Hepatocyte (in vitro differentiated cells): ENCODE measurements around the gene H6PD. TPM values are rescaled to one million over a fixed set of nuclear protein-coding genes. Genes with fewer than 3 reads are reported as not detected.

ENCODE experiments used
- DNase-seq: peaks from one replicate; pipeline ENCODE4 v3.0.0-alpha.2; 2016; ENCODE audit warnings: low spot score
- H2AFZ ChIP-seq: fragments of 200-600 bp; sonication (generic); 2 replicates; pipeline ENCODE4 v1.6.0; 2016; ENCODE audit warnings: antibody characterized with exemption, mild to moderate bottlenecking
- H3K27ac ChIP-seq: fragments of 200-600 bp; sonication (generic); 2 replicates; pipeline ENCODE4 v1.5.1; 2016; ENCODE audit warnings: mild to moderate bottlenecking
- H3K27me3 ChIP-seq: fragments of 200-600 bp; sonication (generic); 2 replicates; pipeline ENCODE4 v1.6.1; 2016
- H3K36me3 ChIP-seq: fragments of 200-600 bp; sonication (generic); replicated peaks from 2 replicates; pipeline ENCODE4 v1.5.1; 2016; ENCODE audit warnings: low read depth; ENCODE audit not compliant: insufficient read depth
- H3K4me1 ChIP-seq: fragments of 200-600 bp; sonication (generic); 2 replicates; pipeline ENCODE4 v1.5.1; 2016; ENCODE audit warnings: mild to moderate bottlenecking, moderate library complexity; ENCODE audit not compliant: insufficient read depth
- H3K4me2 ChIP-seq: fragments of 200-600 bp; sonication (generic); 2 replicates; pipeline ENCODE4 v1.6.0; 2016
- H3K4me3 ChIP-seq: fragments of 200-600 bp; sonication (generic); 2 replicates; pipeline ENCODE4 v1.5.1; 2016; ENCODE audit warnings: mild to moderate bottlenecking
- H3K79me2 ChIP-seq: fragments of 200-600 bp; sonication (generic); 2 replicates; pipeline ENCODE4 v1.6.0; 2017; ENCODE audit warnings: mild to moderate bottlenecking
- H3K9me2 ChIP-seq: fragments of 200-600 bp; sonication (generic); replicated peaks from 2 replicates; pipeline ENCODE4 v1.6.0; 2017; ENCODE audit warnings: mild to moderate bottlenecking; ENCODE audit not compliant: insufficient read depth
- H3K9me3 ChIP-seq: fragments of 200-600 bp; sonication (generic); 2 replicates; pipeline ENCODE4 v1.5.1; 2016; ENCODE audit warnings: low read depth, mild to moderate bottlenecking
- H4K20me1 ChIP-seq: fragments of 200-600 bp; sonication (generic); 2 replicates; pipeline ENCODE4 v1.6.0; 2016; ENCODE audit warnings: mild to moderate bottlenecking; ENCODE audit not compliant: insufficient read depth, poor library complexity, severe bottlenecking
- EZH2 ChIP-seq: fragments of 200-600 bp; sonication (generic); IDR thresholded peaks from 2 replicates; pipeline ENCODE4 v1.6.1; 2016; ENCODE audit warnings: antibody characterized with exemption, mild to moderate bottlenecking, borderline replicate concordance
- EZH2phosphoT487 ChIP-seq: fragments of 200-600 bp; sonication (generic); IDR thresholded peaks from one replicate; pipeline ENCODE4 v1.6.1; 2018; ENCODE audit warnings: antibody characterized with exemption, mild to moderate bottlenecking, low read depth, moderate library complexity; ENCODE audit not compliant: unreplicated experiment, severe bottlenecking
- WGBS: methylation state at CpG from one replicate; pipeline ENCODE4 v1.1.6; 2016; ENCODE audit warnings: low lambda C conversion rate; ENCODE audit errors: missing lambda C conversion rate; 5-methylcytosine and 5-hydroxymethylcytosine counted together
- polyA plus RNA-seq: library from polyadenylated mRNA; unstranded; fragments of >200 nt; fragmentation: Nextera tagmentation; extraction: Ambion mirVana; gene quantifications from 2 replicates; pipeline ENCODE4 v1.2.1, GENCODE V29; 2016
- total RNA-seq: library from RNA; depleted of rRNA; stranded (reverse); fragments of >200 nt; gene quantifications from 2 replicates; pipeline ENCODE4 v1.2.3, GENCODE V29; 2014
- TF ChIP-seq, protein P1 (sequence below): fragments of 200-600 bp; sonication (generic); IDR thresholded peaks from 2 replicates; pipeline ENCODE4 v1.5.1; 2016; ENCODE audit warnings: antibody characterized with exemption, mild to moderate bottlenecking; ENCODE audit not compliant: poor library complexity

H6PD gene
- total and polyA plus RNA-seq, 2 experiments from 2014 or later: 26.3 to 54.8 TPM

DNA sequence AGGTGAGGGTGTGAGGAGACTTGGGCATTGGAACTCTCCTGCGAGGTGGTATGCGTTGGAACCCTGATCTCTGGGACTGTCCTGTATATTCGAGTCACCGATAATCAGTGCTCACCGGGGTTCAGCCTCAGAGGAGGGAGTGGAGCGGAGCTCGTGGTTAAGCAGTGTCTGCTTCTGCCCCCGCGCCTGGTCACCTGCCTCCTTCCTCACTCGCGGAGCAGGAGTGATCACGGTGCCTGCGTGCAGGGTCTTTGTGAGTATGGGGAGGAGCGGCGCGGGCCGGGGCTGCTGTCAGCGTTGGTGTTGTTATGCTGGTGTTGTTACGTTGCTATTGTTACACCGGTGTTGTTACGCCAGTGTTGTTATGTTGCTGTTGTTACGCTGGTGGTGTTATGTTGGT is 23.3 kb downstream of the H6PD start:
- no peaks in the 10 kb centered on the region for H3K9me3 ChIP-seq
- 97% methylated on average over 22 of the region's 22 CpGs for WGBS
- H3K27me3 ChIP-seq: no peaks in the 10 kb centered on the region
- TF ChIP-seq EZH2phosphoT487 (no peak), EZH2 (no peak)
- TF ChIP-seq, protein P1, sequence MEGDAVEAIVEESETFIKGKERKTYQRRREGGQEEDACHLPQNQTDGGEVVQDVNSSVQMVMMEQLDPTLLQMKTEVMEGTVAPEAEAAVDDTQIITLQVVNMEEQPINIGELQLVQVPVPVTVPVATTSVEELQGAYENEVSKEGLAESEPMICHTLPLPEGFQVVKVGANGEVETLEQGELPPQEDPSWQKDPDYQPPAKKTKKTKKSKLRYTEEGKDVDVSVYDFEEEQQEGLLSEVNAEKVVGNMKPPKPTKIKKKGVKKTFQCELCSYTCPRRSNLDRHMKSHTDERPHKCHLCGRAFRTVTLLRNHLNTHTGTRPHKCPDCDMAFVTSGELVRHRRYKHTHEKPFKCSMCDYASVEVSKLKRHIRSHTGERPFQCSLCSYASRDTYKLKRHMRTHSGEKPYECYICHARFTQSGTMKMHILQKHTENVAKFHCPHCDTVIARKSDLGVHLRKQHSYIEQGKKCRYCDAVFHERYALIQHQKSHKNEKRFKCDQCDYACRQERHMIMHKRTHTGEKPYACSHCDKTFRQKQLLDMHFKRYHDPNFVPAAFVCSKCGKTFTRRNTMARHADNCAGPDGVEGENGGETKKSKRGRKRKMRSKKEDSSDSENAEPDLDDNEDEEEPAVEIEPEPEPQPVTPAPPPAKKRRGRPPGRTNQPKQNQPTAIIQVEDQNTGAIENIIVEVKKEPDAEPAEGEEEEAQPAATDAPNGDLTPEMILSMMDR: no peak
- no peak overlapping the region for H3K27ac ChIP-seq
- no peak overlapping the region for H3K4me3 ChIP-seq
- H3K9me2 ChIP-seq: no peaks in the 10 kb centered on the region
- H2AFZ ChIP-seq: no peak overlapping the region
- H3K4me1 ChIP-seq: peaks cover 16% of the 10 kb centered on the region
- no peak for DNase-seq
- H3K36me3 ChIP-seq: no peaks in the 10 kb centered on the region
- peaks cover 16% of the 10 kb centered on the region for H4K20me1 ChIP-seq
- peaks cover 60% of the 10 kb centered on the region for H3K79me2 ChIP-seq
- H3K4me2 ChIP-seq: no peak overlapping the region

- Histone ChIP-seq H3K9me3 (no peaks in the 10 kb centered on the region), H3K9me2 (no peaks in the 10 kb centered on the region), H4K20me1 (peaks cover 16% of the 10 kb centered on the region), H3K36me3 (no peaks in the 10 kb centered on the region), H3K79me2 (peaks cover 60% of the 10 kb centered on the region), H3K27ac (no peak overlapping the region), H3K4me3 (no peak overlapping the region), H2AFZ (no peak overlapping the region), H3K27me3 (no peaks in the 10 kb centered on the region), H3K4me2 (no peak overlapping the region), H3K4me1 (peaks cover 8% of the 10 kb centered on the region)
- TF ChIP-seq EZH2: no peak
- TF ChIP-seq, protein P1: no peak
- no peak for DNase-seq
- 98% methylated on average over 9 of the region's 9 CpGs for WGBS
Measured at GRCh38 chr1:9258629-9259028, 24.1 kb downstream of the H6PD start.

DNA sequence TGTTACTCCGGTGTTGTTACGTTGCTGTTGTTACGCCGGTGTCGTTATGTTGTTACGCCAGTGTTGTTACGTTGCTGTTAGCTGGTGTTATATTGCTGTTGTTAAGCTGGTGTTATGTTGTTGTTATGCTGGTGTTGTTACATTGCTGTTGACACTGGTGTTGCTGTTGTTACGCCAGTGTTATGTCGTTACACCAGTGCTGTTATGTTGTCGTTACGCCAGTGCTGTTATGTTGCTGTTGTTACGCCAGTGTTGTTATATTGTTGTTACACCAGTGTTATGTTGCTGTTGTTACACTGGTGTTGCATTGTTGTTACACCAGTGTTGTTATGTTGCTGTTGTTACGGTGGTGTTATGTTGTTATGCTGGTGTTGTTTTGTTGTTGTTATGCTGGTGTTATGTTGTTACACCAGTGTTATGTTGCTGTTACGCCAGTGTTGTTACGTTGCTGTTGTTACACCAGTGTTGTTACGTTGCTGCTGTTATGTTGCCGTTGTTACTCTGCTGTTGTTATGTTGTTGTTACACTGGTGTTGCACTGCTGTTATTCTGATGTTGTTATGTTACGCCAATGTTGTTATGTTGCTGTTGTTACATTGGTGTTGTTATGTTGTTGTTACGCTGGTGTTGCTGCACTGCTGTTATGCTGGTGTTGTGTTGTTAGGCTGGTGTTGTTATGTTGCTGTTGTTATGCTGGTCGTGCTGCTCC is 25.6 kb downstream of the H6PD start:
- H3K79me2 ChIP-seq: peaks cover 50% of the 10 kb centered on the region
- H3K9me3 ChIP-seq: no peaks in the 10 kb centered on the region
- no peaks in the 10 kb centered on the region for H3K36me3 ChIP-seq
- DNase-seq: no peak
- H3K27ac ChIP-seq: no peak overlapping the region
- H3K4me2 ChIP-seq: no peak overlapping the region
- H2AFZ ChIP-seq: no peak overlapping the region
- peaks cover 16% of the 10 kb centered on the region for H4K20me1 ChIP-seq
- H3K9me2 ChIP-seq: no peaks in the 10 kb centered on the region
- no peak overlapping the region for H3K4me3 ChIP-seq
- no peaks in the 10 kb centered on the region for H3K27me3 ChIP-seq
- TF ChIP-seq EZH2 (no peak), EZH2phosphoT487 (no peak)
- TF ChIP-seq, protein P1: no peak
- WGBS: 97% methylated on average over 20 of the region's 20 CpGs
- no peaks in the 10 kb centered on the region for H3K4me1 ChIP-seq
